Fibroblast of lung (primary cell): ENCODE results near the gene APH1B. TPM values are rescaled to one million over a fixed set of nuclear protein-coding genes. Genes with fewer than 3 reads are reported as not detected.

Experiments used
- DNase-seq, 2 donors: peaks; one replicate each; pipeline versions ENCODE4 v3.0.0 to v3.0.0-alpha.2; 2010; ENCODE audit warnings: low read depth in 2 of 2
- H2AFZ ChIP-seq: 2 replicates; pipeline ENCODE4 v1.5.1; 2012; ENCODE audit warnings: low read length, control low read depth, inconsistent platforms
- H3K27ac ChIP-seq: 2 replicates; pipeline ENCODE4 v1.5.1; 2011; ENCODE audit warnings: low read length, control low read depth; ENCODE audit not compliant: insufficient read depth
- H3K27me3 ChIP-seq: 2 replicates; pipeline ENCODE4 v1.5.1; 2011; ENCODE audit warnings: mild to moderate bottlenecking, low read length; ENCODE audit not compliant: control insufficient read depth, insufficient read depth
- H3K36me3 ChIP-seq: 2 replicates; pipeline ENCODE4 v1.5.1; 2011; ENCODE audit warnings: low read length; ENCODE audit not compliant: control insufficient read depth, insufficient read depth
- H3K4me1 ChIP-seq: 2 replicates; pipeline ENCODE4 v1.5.1; 2011; ENCODE audit warnings: low read length; ENCODE audit not compliant: control insufficient read depth, insufficient read depth; ENCODE audit errors: extremely low read depth
- H3K4me2 ChIP-seq: 2 replicates; pipeline ENCODE4 v1.5.1; 2011; ENCODE audit warnings: low read length, control low read depth; ENCODE audit not compliant: insufficient read depth; ENCODE audit errors: extremely low read depth
- H3K4me3 ChIP-seq, 4 experiments: fragments of 200-600 bp in 1 of 4; sonication (generic) in 1 of 4; replicated peaks in 1 of 4; 2 replicates each; pipeline ENCODE4 v1.5.1; 2011 to 2016; ENCODE audit warnings: low read length in 4 of 4, low read depth in 3 of 4, mild to moderate bottlenecking in 3 of 4, control low read depth in 2 of 4, inconsistent platforms in 1 of 4, mixed read lengths in 1 of 4; ENCODE audit not compliant: insufficient read depth in 1 of 4; ENCODE audit errors: control extremely low read depth in 1 of 4
- H3K79me2 ChIP-seq: 2 replicates; pipeline ENCODE4 v1.5.1; 2012; ENCODE audit warnings: mild to moderate bottlenecking, low read length, inconsistent platforms; ENCODE audit not compliant: control insufficient read depth, insufficient read depth
- H3K9ac ChIP-seq: 2 replicates; pipeline ENCODE4 v1.5.1; 2011; ENCODE audit warnings: mild to moderate bottlenecking, low read length, control low read depth; ENCODE audit not compliant: insufficient read depth
- H3K9me3 ChIP-seq: 2 replicates; pipeline ENCODE4 v1.5.1; 2012; ENCODE audit warnings: low read depth, low read length; ENCODE audit not compliant: control insufficient read depth, insufficient read depth
- H4K20me1 ChIP-seq: 2 replicates; pipeline ENCODE4 v1.5.1; 2011; ENCODE audit warnings: low read length; ENCODE audit not compliant: control insufficient read depth, insufficient read depth; ENCODE audit errors: extremely low read depth
- EZH2 ChIP-seq: IDR thresholded peaks from 2 replicates; pipeline ENCODE4 v1.5.1; 2012; ENCODE audit warnings: low read length, control low read depth, mild to moderate bottlenecking; ENCODE audit errors: missing control alignments
- polyA plus RNA-seq, 2 donors: library from polyadenylated mRNA; depleted of rRNA in 1 of 2; stranded (reverse) in 1 of 2; unstranded in 1 of 2; fragments of >200 nt; gene quantifications; 2 replicates each; pipeline ENCODE4 v1.2.1, GENCODE V29; 2011 to 2012; ENCODE audit warnings: missing spikeins in 1 of 2
- total RNA-seq: library from RNA; depleted of rRNA; stranded (reverse); fragments of >200 nt; gene quantifications from 2 replicates; pipeline ENCODE4 v1.2.1, GENCODE V29; 2014
- TF ChIP-seq, protein P1 (sequence below), 2 donors: IDR thresholded peaks in 1 of 2; conservative IDR thresholded peaks in 1 of 2; 1 replicate in 1 of 2; 2 replicates in 1 of 2; pipeline ENCODE4 v1.5.1; 2011 to 2012; ENCODE audit warnings: low read length in 2 of 2, control low read depth in 1 of 2, inconsistent platforms in 1 of 2, low read depth in 1 of 2, mild to moderate bottlenecking in 1 of 2

APH1B gene
- total and polyA plus RNA-seq, 2 donors (not counting 1 experiment from before 2014, with no cell fraction given), result 23.5 to 32.2 TPM

DNA sequence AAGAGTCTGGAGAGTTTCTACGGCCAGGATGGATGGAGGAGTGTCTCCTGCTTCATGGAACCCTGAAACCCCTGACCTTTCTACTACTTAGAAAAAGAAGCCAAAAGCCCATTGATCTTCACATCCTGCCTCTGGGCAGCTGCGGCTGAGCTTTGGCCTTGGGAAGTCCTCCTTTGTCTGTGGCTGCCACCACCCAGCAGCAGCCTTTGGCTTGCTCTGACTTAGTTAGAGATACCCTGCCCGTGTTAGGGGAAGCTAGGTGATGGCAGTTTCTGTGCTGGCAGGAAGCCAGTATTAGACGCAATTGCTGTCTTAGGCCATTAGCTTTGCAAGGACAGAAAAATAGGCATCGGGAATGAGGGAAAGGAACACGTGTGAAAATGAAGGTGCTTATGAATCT lies 18.8 kb downstream of the APH1B start:
- H3K9ac ChIP-seq, result no peak overlapping the region
- no peaks in the 10 kb centered on the region for H4K20me1 ChIP-seq
- H2AFZ ChIP-seq, result no peak overlapping the region
- no peak overlapping the region for H3K4me2 ChIP-seq
- H3K9me3 ChIP-seq, result no peaks in the 10 kb centered on the region
- H3K4me1 ChIP-seq, result peaks cover 4% of the 10 kb centered on the region
- peaks cover 3% of the 10 kb centered on the region for H3K36me3 ChIP-seq
- peak in 1 of 2 donors; percentile 4 for DNase-seq
- TF ChIP-seq EZH2, result no peak
- TF ChIP-seq, protein P1, sequence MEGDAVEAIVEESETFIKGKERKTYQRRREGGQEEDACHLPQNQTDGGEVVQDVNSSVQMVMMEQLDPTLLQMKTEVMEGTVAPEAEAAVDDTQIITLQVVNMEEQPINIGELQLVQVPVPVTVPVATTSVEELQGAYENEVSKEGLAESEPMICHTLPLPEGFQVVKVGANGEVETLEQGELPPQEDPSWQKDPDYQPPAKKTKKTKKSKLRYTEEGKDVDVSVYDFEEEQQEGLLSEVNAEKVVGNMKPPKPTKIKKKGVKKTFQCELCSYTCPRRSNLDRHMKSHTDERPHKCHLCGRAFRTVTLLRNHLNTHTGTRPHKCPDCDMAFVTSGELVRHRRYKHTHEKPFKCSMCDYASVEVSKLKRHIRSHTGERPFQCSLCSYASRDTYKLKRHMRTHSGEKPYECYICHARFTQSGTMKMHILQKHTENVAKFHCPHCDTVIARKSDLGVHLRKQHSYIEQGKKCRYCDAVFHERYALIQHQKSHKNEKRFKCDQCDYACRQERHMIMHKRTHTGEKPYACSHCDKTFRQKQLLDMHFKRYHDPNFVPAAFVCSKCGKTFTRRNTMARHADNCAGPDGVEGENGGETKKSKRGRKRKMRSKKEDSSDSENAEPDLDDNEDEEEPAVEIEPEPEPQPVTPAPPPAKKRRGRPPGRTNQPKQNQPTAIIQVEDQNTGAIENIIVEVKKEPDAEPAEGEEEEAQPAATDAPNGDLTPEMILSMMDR (conservative IDR thresholded peaks at IDR 0.05 in 1 of 2, IDR thresholded peaks at IDR 0.05 in 1 of 2; ENCODE audit: low read depth in 1 of 2, low read length in 2 of 2), result no peak
- no peaks in the 10 kb centered on the region for H3K79me2 ChIP-seq
- no peak overlapping the region for H3K4me3 ChIP-seq
- no peaks in the 10 kb centered on the region for H3K27me3 ChIP-seq
- H3K27ac ChIP-seq, result no peak overlapping the region

DNA sequence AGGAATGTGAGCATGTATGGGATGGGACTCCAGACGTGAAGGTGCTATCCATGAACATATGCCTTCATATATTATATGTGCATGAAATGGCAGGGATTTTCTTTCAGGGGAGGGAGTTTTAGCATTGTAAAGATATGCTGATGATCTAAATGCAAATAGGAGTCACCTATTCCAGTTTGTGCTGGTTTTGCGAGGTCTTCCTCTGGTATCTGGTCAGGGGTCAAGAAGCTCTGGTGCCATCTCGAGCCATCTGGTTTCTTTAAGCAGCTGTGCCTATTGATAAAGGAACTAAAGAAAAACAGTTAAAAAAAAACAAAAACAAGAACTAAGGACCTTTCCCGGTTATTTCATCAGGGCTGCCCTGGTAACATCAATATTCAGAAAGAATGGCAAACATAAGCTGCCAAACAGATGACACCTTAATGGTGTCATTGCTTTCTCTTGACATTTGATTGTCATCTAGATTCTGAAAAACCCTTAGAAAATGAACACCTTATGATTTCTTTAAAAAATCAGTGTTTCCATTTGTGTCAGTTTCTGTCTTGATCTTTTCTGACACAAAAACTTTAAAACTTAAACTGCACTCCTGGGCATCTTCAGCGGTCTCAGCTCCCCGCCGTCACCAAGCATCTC lies 22.7 kb downstream of the APH1B start:
- Histone ChIP-seq H3K27ac (no peak overlapping the region), H3K9me3 (no peaks in the 10 kb centered on the region), H2AFZ (no peak overlapping the region), H3K4me2 (no peak overlapping the region), H4K20me1 (no peaks in the 10 kb centered on the region), H3K79me2 (no peaks in the 10 kb centered on the region), H3K4me1 (no peaks in the 10 kb centered on the region), H3K9ac (no peak overlapping the region), H3K27me3 (no peaks in the 10 kb centered on the region), H3K4me3 (no peak overlapping the region), H3K36me3 (peaks cover 6% of the 10 kb centered on the region)
- DNase-seq, result no peak
- TF ChIP-seq, protein P1 (conservative IDR thresholded peaks at IDR 0.05 in 1 of 2, IDR thresholded peaks at IDR 0.05 in 1 of 2; ENCODE audit: low read depth in 1 of 2, low read length in 2 of 2), result no peak
- TF ChIP-seq EZH2, result no peak

DNA sequence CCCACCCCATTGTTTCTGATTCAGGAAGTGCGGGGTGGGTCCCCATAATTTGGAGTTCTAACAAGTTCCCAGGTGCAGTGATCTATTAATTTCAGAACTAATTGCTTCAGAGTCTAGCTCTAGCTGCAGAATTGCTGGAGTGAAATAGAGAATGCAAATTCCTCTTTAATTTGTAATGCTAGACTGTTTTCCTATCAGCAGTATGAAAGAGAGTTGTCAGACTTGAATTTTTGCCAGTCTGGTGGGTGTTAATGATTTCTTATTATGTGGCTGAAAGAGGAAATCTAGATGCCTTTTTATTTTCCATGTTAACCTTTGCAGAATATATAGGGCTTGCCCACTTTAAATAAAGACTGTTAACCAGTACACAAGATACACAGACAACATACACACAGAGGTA lies 23.7 kb downstream of the APH1B start:
- Histone ChIP-seq H3K27me3 (no peaks in the 10 kb centered on the region), H3K79me2 (no peaks in the 10 kb centered on the region), H4K20me1 (no peaks in the 10 kb centered on the region), H3K4me3 (no peak overlapping the region), H3K9ac (no peak overlapping the region), H3K4me1 (no peaks in the 10 kb centered on the region), H3K9me3 (no peaks in the 10 kb centered on the region), H3K4me2 (no peak overlapping the region), H3K36me3 (peaks cover 6% of the 10 kb centered on the region), H3K27ac (no peak overlapping the region), H2AFZ (no peak overlapping the region)
- TF ChIP-seq, protein P1 (conservative IDR thresholded peaks at IDR 0.05 in 1 of 2, IDR thresholded peaks at IDR 0.05 in 1 of 2; ENCODE audit: low read depth in 1 of 2, low read length in 2 of 2), result no peak
- TF ChIP-seq EZH2, result no peak
- DNase-seq, result peak in 1 of 2 donors; percentile 42
